PC-3 (cell line): Measurements from ENCODE around the gene ARF3. TPM values are rescaled to one million over a fixed set of nuclear protein-coding genes. Genes with fewer than 3 reads are reported as not detected.

ENCODE experiments used
- ATAC-seq: fragments of 200-7000 bp; cut with Tn5 transposase; 2 replicates; pipeline ENCODE4 v1.9.1; 2020; ENCODE audit warnings: mild to moderate bottlenecking, moderate library complexity
- BruUV-seq: library from RNA; stranded (reverse); fragments of 400-500 nt; replicated peaks from 2 replicates; lab custom pipeline; 2021; lab: Mats Ljungman, UMichigan
- CTCF ChIA-PET: fragments of 300-600 bp; sonication (Branson Sonifier 250); formaldehyde crosslinking; loops from one replicate; lab custom pipeline; 2022; ENCODE audit warnings: antibody characterized with exemption; lab: Charles Lee
- POLR2A ChIA-PET: fragments of 300-600 bp; sonication (Branson Sonifier 250); formaldehyde crosslinking; loops from one replicate; lab custom pipeline; 2022; ENCODE audit warnings: antibody characterized with exemption; ENCODE audit not compliant: unreplicated experiment; lab: Charles Lee
- DNase-seq: peaks from one replicate; pipeline ENCODE4 v3.0.0-alpha.2; 2015
- H2AFZ ChIP-seq: fragments of 300-600 bp; sonication (generic); 2 replicates; pipeline ENCODE4 v1.6.0; 2016; ENCODE audit warnings: antibody characterized with exemption, low read length
- H3F3A ChIP-seq: fragments of 300-600 bp; sonication (generic); one replicate; pipeline ENCODE4 v1.6.0; 2017; ENCODE audit warnings: antibody characterized with exemption, low read length, control low read depth, mild to moderate bottlenecking; ENCODE audit not compliant: unreplicated experiment
- H3K27ac ChIP-seq: fragments of 300-600 bp; sonication (generic); 2 replicates; pipeline ENCODE4 v1.5.1; 2016; ENCODE audit warnings: mild to moderate bottlenecking, low read length
- H3K27me3 ChIP-seq: fragments of 300-600 bp; sonication (generic); 2 replicates; pipeline ENCODE4 v1.6.1; 2016; ENCODE audit warnings: low read length, mixed read lengths
- H3K36me3 ChIP-seq: fragments of 300-600 bp; sonication (generic); 2 replicates; pipeline ENCODE4 v1.6.1; 2016; ENCODE audit warnings: low read depth, mixed run types, low read length, mixed read lengths
- H3K4me1 ChIP-seq: fragments of 300-600 bp; sonication (generic); 2 replicates; pipeline ENCODE4 v1.5.1; 2016; ENCODE audit warnings: low read length; ENCODE audit not compliant: insufficient read depth
- H3K4me2 ChIP-seq: fragments of 300-600 bp; sonication (generic); 2 replicates; pipeline ENCODE4 v1.6.0; 2016; ENCODE audit warnings: low read length
- H3K4me3 ChIP-seq: fragments of 300-600 bp; sonication (generic); 2 replicates; pipeline ENCODE4 v1.5.1; 2016; ENCODE audit warnings: mild to moderate bottlenecking, low read length, mixed read lengths
- H3K79me2 ChIP-seq: fragments of 300-600 bp; sonication (generic); 2 replicates; pipeline ENCODE4 v1.6.1; 2017; ENCODE audit warnings: low read length, mixed read lengths
- H3K9ac ChIP-seq: fragments of 300-600 bp; sonication (generic); 2 replicates; pipeline ENCODE4 v1.6.0; 2016; ENCODE audit warnings: mild to moderate bottlenecking, low read length
- H3K9me2 ChIP-seq: fragments of 300-600 bp; sonication (generic); replicated peaks from 2 replicates; pipeline ENCODE4 v1.6.1; 2016; ENCODE audit warnings: mixed run types, low read length, mixed read lengths
- H3K9me3 ChIP-seq: fragments of 300-600 bp; sonication (generic); 2 replicates; pipeline ENCODE4 v1.6.1; 2016; ENCODE audit warnings: low read length, mixed read lengths
- H4K20me1 ChIP-seq: fragments of 300-600 bp; sonication (generic); 2 replicates; pipeline ENCODE4 v1.6.1; 2016; ENCODE audit warnings: low read length, mixed read lengths
- EZH2 ChIP-seq: fragments of 300-600 bp; sonication (generic); IDR thresholded peaks from one replicate; pipeline ENCODE4 v1.6.1; 2017; ENCODE audit warnings: antibody characterized with exemption, mild to moderate bottlenecking, low read length; ENCODE audit not compliant: unreplicated experiment
- EZH2phosphoT487 ChIP-seq: fragments of 300-600 bp; sonication (generic); IDR thresholded peaks from 2 replicates; pipeline ENCODE4 v1.6.1; 2018; ENCODE audit warnings: mild to moderate bottlenecking, antibody characterized with exemption, low read length, borderline replicate concordance
- intact Hi-C: fragments of 100-400 bp; cut with micrococcal nuclease; formaldehyde crosslinking; loops from 2 replicates; pipeline ENCODE4 v1.9.0; 2023
- total RNA-seq: library from RNA; depleted of rRNA; stranded (reverse); fragments of >200 nt; gene quantifications from 2 replicates; pipeline ENCODE4 v1.2.3, GENCODE V29; 2014
- TF ChIP-seq, protein P1 (sequence below): fragments of 300-600 bp; sonication (generic); conservative IDR thresholded peaks from 2 replicates; pipeline ENCODE4 v1.5.1; 2017; ENCODE audit warnings: antibody characterized with exemption, low read depth, mild to moderate bottlenecking, low read length

The ARF3 gene
- total RNA-seq, 1 experiment from 2014 or later, result 85.5 TPM

- Histone ChIP-seq H3K4me2 (no peak overlapping the region), H3K79me2 (no peaks in the 10 kb centered on the region), H4K20me1 (no peaks in the 10 kb centered on the region), H3K9me3 (no peaks in the 10 kb centered on the region), H3K9me2 (no peaks in the 10 kb centered on the region), H3K4me3 (no peak overlapping the region), H3F3A (no peaks in the 10 kb centered on the region), H3K36me3 (no peaks in the 10 kb centered on the region), H3K27me3 (peaks cover 19% of the 10 kb centered on the region), H3K4me1 (peaks cover 1% of the 10 kb centered on the region; the same call in 1 of the 2 replicates), H3K9ac (no peak overlapping the region), H3K27ac (no peak overlapping the region), H2AFZ (no peak overlapping the region)
- BruUV-seq, result no TSS peak
- DNase-seq, result no peak
- ChIA-PET POLR2A (no interaction called here), CTCF (no interaction called here)
- intact Hi-C loops, result no loop called here
- no peak for ATAC-seq
- TF ChIP-seq, protein P1, sequence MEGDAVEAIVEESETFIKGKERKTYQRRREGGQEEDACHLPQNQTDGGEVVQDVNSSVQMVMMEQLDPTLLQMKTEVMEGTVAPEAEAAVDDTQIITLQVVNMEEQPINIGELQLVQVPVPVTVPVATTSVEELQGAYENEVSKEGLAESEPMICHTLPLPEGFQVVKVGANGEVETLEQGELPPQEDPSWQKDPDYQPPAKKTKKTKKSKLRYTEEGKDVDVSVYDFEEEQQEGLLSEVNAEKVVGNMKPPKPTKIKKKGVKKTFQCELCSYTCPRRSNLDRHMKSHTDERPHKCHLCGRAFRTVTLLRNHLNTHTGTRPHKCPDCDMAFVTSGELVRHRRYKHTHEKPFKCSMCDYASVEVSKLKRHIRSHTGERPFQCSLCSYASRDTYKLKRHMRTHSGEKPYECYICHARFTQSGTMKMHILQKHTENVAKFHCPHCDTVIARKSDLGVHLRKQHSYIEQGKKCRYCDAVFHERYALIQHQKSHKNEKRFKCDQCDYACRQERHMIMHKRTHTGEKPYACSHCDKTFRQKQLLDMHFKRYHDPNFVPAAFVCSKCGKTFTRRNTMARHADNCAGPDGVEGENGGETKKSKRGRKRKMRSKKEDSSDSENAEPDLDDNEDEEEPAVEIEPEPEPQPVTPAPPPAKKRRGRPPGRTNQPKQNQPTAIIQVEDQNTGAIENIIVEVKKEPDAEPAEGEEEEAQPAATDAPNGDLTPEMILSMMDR, result no peak
- TF ChIP-seq EZH2phosphoT487 (no peak), EZH2 (no peak)
These were observed 28.2 kb upstream of the ARF3 start for GRCh38 chr12:48985475-48985897.

- Histone ChIP-seq H3K27ac (no peak overlapping the region), H3K4me1 (peaks cover 29% of the 10 kb centered on the region), H3K9me3 (no peaks in the 10 kb centered on the region), H3K9ac (no peak overlapping the region), H3K79me2 (no peaks in the 10 kb centered on the region), H3K27me3 (peaks cover 49% of the 10 kb centered on the region), H2AFZ (no peak overlapping the region), H3F3A (no peaks in the 10 kb centered on the region), H3K4me2 (no peak overlapping the region), H4K20me1 (no peaks in the 10 kb centered on the region), H3K4me3 (no peak overlapping the region), H3K36me3 (no peaks in the 10 kb centered on the region), H3K9me2 (no peaks in the 10 kb centered on the region)
- no TSS peak for BruUV-seq
- TF ChIP-seq EZH2phosphoT487 (no peak), EZH2 (no peak)
- TF ChIP-seq, protein P1, result no peak
- ChIA-PET CTCF (interaction anchor here (0.7 kb wide), 1 partner anchor 1818 kb away, joined by 6 read pairs; no protein-coding TSS in a partner anchor), POLR2A (interaction anchor here (0.5 kb wide), 1 partner anchor 117 kb away, joined by 3 read pairs; no protein-coding TSS in a partner anchor)
- intact Hi-C loops, result loop anchor here (5.0 kb wide), 1 partner anchor 130 kb away; the partner anchor contains the start of gene DDX23
- ATAC-seq, result no peak
- DNase-seq, result no peak
These were observed 25.3 kb upstream of the ARF3 start for GRCh38 chr12:48982397-48983080.

- no peaks in the 10 kb centered on the region for H3K36me3 ChIP-seq
- ATAC-seq (no peak), DNase-seq (no peak)
- no peak overlapping the region for H3K9ac ChIP-seq
- no TSS peak for BruUV-seq
- no peak overlapping the region for H2AFZ ChIP-seq
- H3K9me2 ChIP-seq, result no peaks in the 10 kb centered on the region
- no peaks in the 10 kb centered on the region for H3F3A ChIP-seq
- no peaks in the 10 kb centered on the region for H3K9me3 ChIP-seq
- H3K27me3 ChIP-seq, result peaks cover 52% of the 10 kb centered on the region
- ChIA-PET POLR2A (interaction anchor here (0.5 kb wide), 1 partner anchor 116 kb away, joined by 3 read pairs; no protein-coding TSS in a partner anchor), CTCF (no interaction called here)
- no peak overlapping the region for H3K27ac ChIP-seq
- peaks cover 29% of the 10 kb centered on the region for H3K4me1 ChIP-seq
- no peak overlapping the region for H3K4me2 ChIP-seq
- intact Hi-C loops, result loop anchor here (5.0 kb wide), 1 partner anchor 129 kb away; the partner anchor contains the start of gene DDX23
- no peaks in the 10 kb centered on the region for H3K79me2 ChIP-seq
- no peak overlapping the region for H3K4me3 ChIP-seq
- TF ChIP-seq, protein P1, result no peak
- TF ChIP-seq EZH2phosphoT487, result no peak
- no peak for TF ChIP-seq EZH2
- no peaks in the 10 kb centered on the region for H4K20me1 ChIP-seq
These were observed 24.5 kb upstream of the ARF3 start for GRCh38 chr12:48981757-48982157.
